Effector memory CD4-positive, alpha-beta T cell (primary cell): ENCODE measurements around the gene RPS29.

Experiments
- DNase-seq, 3 donors: peaks; one replicate each; pipeline ENCODE4 v3.0.0-alpha.2; 2020
- H3K27ac ChIP-seq: 2 replicates; pipeline ENCODE4 v1.7.0; 2013; ENCODE audit warnings: mild to moderate bottlenecking, low read length, moderate library complexity; ENCODE audit not compliant: insufficient read depth, poor library complexity, severe bottlenecking
- H3K27me3 ChIP-seq: replicated peaks from 2 replicates; pipeline ENCODE4 v1.7.0; 2013; ENCODE audit warnings: mild to moderate bottlenecking, low read length; ENCODE audit not compliant: insufficient read depth, control insufficient read depth, poor library complexity, severe bottlenecking
- H3K36me3 ChIP-seq: 2 replicates; pipeline ENCODE4 v1.7.0; 2013; ENCODE audit warnings: mild to moderate bottlenecking, low read length, moderate library complexity; ENCODE audit not compliant: control insufficient read depth, insufficient read depth
- H3K4me1 ChIP-seq: 2 replicates; pipeline ENCODE4 v1.7.0; 2013; ENCODE audit warnings: low read length, mild to moderate bottlenecking; ENCODE audit not compliant: control insufficient read depth, insufficient read depth, poor library complexity, severe bottlenecking
- H3K4me3 ChIP-seq: 2 replicates; pipeline ENCODE4 v1.7.0; 2013; ENCODE audit warnings: low read length, low read depth, mild to moderate bottlenecking; ENCODE audit not compliant: insufficient read depth, poor library complexity, severe bottlenecking
- H3K9me3 ChIP-seq: 2 replicates; pipeline ENCODE4 v1.7.0; 2013; ENCODE audit warnings: mild to moderate bottlenecking, low read length, moderate library complexity; ENCODE audit not compliant: control insufficient read depth

RPS29 gene

GRCh38 chr14:49553106-49553505 lies 33.1 kb downstream of the RPS29 start:
- H3K9me3 ChIP-seq, result no peaks in the 10 kb centered on the region
- H3K27me3 ChIP-seq, result no peaks in the 10 kb centered on the region
- H3K27ac ChIP-seq, result no peak overlapping the region
- no peak overlapping the region for H3K4me3 ChIP-seq
- H3K36me3 ChIP-seq, result no peaks in the 10 kb centered on the region
- no peak for DNase-seq
- no peaks in the 10 kb centered on the region for H3K4me1 ChIP-seq

GRCh38 chr14:49551569-49551968 lies 34.6 kb downstream of the RPS29 start:
- no peak overlapping the region for H3K4me3 ChIP-seq
- no peak for DNase-seq
- no peak overlapping the region for H3K27ac ChIP-seq

GRCh38 chr14:49550286-49551184 lies 35.6 kb downstream of the RPS29 start:
- H3K9me3 ChIP-seq, result no peaks in the 10 kb centered on the region
- H3K4me1 ChIP-seq, result no peaks in the 10 kb centered on the region
- no peak overlapping the region for H3K27ac ChIP-seq
- H3K4me3 ChIP-seq, result no peak overlapping the region
- no peaks in the 10 kb centered on the region for H3K27me3 ChIP-seq
- H3K36me3 ChIP-seq, result no peaks in the 10 kb centered on the region
- no peak for DNase-seq

More at GRCh38 chr14:49551569-49551968, 34.6 kb downstream of the RPS29 start:
- no peaks in the 10 kb centered on the region for H3K27me3 ChIP-seq
- no peaks in the 10 kb centered on the region for H3K36me3 ChIP-seq
- H3K9me3 ChIP-seq, result no peaks in the 10 kb centered on the region
- no peaks in the 10 kb centered on the region for H3K4me1 ChIP-seq

- H3K36me3 ChIP-seq, result no peaks in the 10 kb centered on the region
- no peaks in the 10 kb centered on the region for H3K4me1 ChIP-seq
- H3K27me3 ChIP-seq, result no peaks in the 10 kb centered on the region
- DNase-seq, result no peak
- H3K4me3 ChIP-seq, result no peak overlapping the region
- no peaks in the 10 kb centered on the region for H3K9me3 ChIP-seq
- H3K27ac ChIP-seq, result no peak overlapping the region
Observed at GRCh38 chr14:49549881-49550280, 36.3 kb downstream of the RPS29 start.

- no peak for DNase-seq
- Histone ChIP-seq H3K9me3 (no peaks in the 10 kb centered on the region), H3K27me3 (no peaks in the 10 kb centered on the region), H3K36me3 (no peaks in the 10 kb centered on the region), H3K4me3 (no peak overlapping the region), H3K27ac (no peak overlapping the region), H3K4me1 (no peaks in the 10 kb centered on the region)
Observed at GRCh38 chr14:49549446-49549845, 36.7 kb downstream of the RPS29 start.

GRCh38 chr14:49546766-49547165 lies 39.4 kb downstream of the RPS29 start:
- Histone ChIP-seq H3K4me3 (no peak overlapping the region), H3K27me3 (no peaks in the 10 kb centered on the region), H3K9me3 (no peaks in the 10 kb centered on the region), H3K27ac (no peak overlapping the region), H3K4me1 (no peaks in the 10 kb centered on the region), H3K36me3 (no peaks in the 10 kb centered on the region)
- DNase-seq, result no peak

GRCh38 chr14:49545716-49546115 lies 40.5 kb downstream of the RPS29 start:
- H3K4me1 ChIP-seq, result no peaks in the 10 kb centered on the region
- H3K36me3 ChIP-seq, result no peaks in the 10 kb centered on the region
- no peaks in the 10 kb centered on the region for H3K9me3 ChIP-seq
- no peak overlapping the region for H3K27ac ChIP-seq
- no peak overlapping the region for H3K4me3 ChIP-seq
- DNase-seq, result no peak
- H3K27me3 ChIP-seq, result no peaks in the 10 kb centered on the region

- Histone ChIP-seq H3K27me3 (no peaks in the 10 kb centered on the region), H3K36me3 (no peaks in the 10 kb centered on the region), H3K27ac (no peak overlapping the region), H3K4me3 (no peak overlapping the region), H3K4me1 (no peaks in the 10 kb centered on the region), H3K9me3 (no peaks in the 10 kb centered on the region)
- no peak for DNase-seq
Observed at GRCh38 chr14:49545071-49545470, 41.1 kb downstream of the RPS29 start.

GRCh38 chr14:49541049-49541448 lies 45.1 kb downstream of the RPS29 start:
- DNase-seq, result no peak
- Histone ChIP-seq H3K4me3 (no peak overlapping the region), H3K4me1 (no peaks in the 10 kb centered on the region), H3K27me3 (no peaks in the 10 kb centered on the region), H3K9me3 (no peaks in the 10 kb centered on the region), H3K27ac (no peak overlapping the region), H3K36me3 (no peaks in the 10 kb centered on the region)

GRCh38 chr14:49538852-49539251 lies 47.3 kb downstream of the RPS29 start:
- no peaks in the 10 kb centered on the region for H3K9me3 ChIP-seq
- DNase-seq, result no peak
- H3K27me3 ChIP-seq, result no peaks in the 10 kb centered on the region
- no peaks in the 10 kb centered on the region for H3K4me1 ChIP-seq
- no peak overlapping the region for H3K4me3 ChIP-seq
- H3K27ac ChIP-seq, result no peak overlapping the region
- no peaks in the 10 kb centered on the region for H3K36me3 ChIP-seq
